Measurements from ENCODE around the gene RPUSD3. TPM values are rescaled to one million over a fixed set of nuclear protein-coding genes. Genes with fewer than 3 reads are reported as not detected.

The RPUSD3 gene
- total RNA-seq, 2 donors from 2014 or later = 56.9 to 67.1 TPM

DNA sequence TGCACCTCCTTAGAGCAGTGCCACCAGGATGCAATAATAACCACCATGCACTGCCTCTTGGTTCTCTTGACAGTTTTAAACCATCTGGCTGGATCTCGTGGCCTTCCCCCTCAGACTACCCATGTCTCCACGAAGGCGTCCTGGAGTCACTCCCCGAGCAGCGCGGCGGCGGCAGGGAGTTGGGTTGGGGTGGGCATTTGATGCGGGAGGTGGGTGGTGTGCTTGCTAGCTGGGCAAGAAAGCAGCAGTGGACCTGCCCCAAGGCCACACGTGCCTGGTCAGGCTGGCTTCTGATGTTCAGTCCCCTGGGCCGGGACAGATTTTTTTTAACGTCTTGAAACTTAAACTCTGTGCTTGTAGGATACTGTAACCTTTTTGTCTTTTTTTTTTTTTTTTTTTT lies 37.7 kb downstream of the RPUSD3 start:
- Mint-ChIP-seq H3K27me3 (ENCODE audit: insufficient read depth) (peaks cover 9% of the 10 kb centered on the region), H3K9me3 (no peaks in the 10 kb centered on the region), H3K36me3 (ENCODE audit: low read depth) (peaks cover 52% of the 10 kb centered on the region), H3K27ac (no peak overlapping the region), H3K4me3 (no peak overlapping the region), H3K4me1 (peaks cover 8% of the 10 kb centered on the region)
- no peak for DNase-seq
- 95 to 100% methylated on average over 5 to 12 of the region's 12 CpGs for WGBS, 2 experiments (ENCODE audit: insufficient coverage in 1 of 2, insufficient read length in 1 of 2)
- Histone ChIP-seq H3K4me3 (ENCODE audit: low read length) (no peak overlapping the region), H3K9me3 (ENCODE audit: control insufficient read depth, low read length) (no peaks in the 10 kb centered on the region), H3K27ac (ENCODE audit: low read depth, low read length) (no peak overlapping the region), H3K4me1 (ENCODE audit: control insufficient read depth, insufficient read depth, low read length) (peaks cover 3% of the 10 kb centered on the region), H3K27me3 (ENCODE audit: control insufficient read depth, insufficient read depth, low read length, poor library complexity, severe bottlenecking) (peaks cover 6% of the 10 kb centered on the region), H3K9ac (ENCODE audit: extremely low read depth, low read length, poor library complexity, severe bottlenecking) (no peak overlapping the region), H3K36me3 (ENCODE audit: control insufficient read depth, insufficient read depth, low read length) (peaks cover 57% of the 10 kb centered on the region)
- TF ChIP-seq, protein P1, sequence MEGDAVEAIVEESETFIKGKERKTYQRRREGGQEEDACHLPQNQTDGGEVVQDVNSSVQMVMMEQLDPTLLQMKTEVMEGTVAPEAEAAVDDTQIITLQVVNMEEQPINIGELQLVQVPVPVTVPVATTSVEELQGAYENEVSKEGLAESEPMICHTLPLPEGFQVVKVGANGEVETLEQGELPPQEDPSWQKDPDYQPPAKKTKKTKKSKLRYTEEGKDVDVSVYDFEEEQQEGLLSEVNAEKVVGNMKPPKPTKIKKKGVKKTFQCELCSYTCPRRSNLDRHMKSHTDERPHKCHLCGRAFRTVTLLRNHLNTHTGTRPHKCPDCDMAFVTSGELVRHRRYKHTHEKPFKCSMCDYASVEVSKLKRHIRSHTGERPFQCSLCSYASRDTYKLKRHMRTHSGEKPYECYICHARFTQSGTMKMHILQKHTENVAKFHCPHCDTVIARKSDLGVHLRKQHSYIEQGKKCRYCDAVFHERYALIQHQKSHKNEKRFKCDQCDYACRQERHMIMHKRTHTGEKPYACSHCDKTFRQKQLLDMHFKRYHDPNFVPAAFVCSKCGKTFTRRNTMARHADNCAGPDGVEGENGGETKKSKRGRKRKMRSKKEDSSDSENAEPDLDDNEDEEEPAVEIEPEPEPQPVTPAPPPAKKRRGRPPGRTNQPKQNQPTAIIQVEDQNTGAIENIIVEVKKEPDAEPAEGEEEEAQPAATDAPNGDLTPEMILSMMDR (conservative IDR thresholded peaks at IDR 0.05) = no peak

- Mint-ChIP-seq H3K27ac (no peak overlapping the region), H3K36me3 (ENCODE audit: low read depth) (peaks cover 61% of the 10 kb centered on the region), H3K4me1 (peaks cover 8% of the 10 kb centered on the region), H3K27me3 (ENCODE audit: insufficient read depth) (no peaks in the 10 kb centered on the region), H3K4me3 (no peak overlapping the region), H3K9me3 (no peaks in the 10 kb centered on the region)
- H3K27ac ChIP-seq (ENCODE audit: low read depth, low read length) = no peak overlapping the region
- H3K36me3 ChIP-seq (ENCODE audit: control insufficient read depth, insufficient read depth, low read length) = peaks cover 69% of the 10 kb centered on the region
- H3K9me3 ChIP-seq (ENCODE audit: control insufficient read depth, low read length) = no peaks in the 10 kb centered on the region
- DNase-seq = no peak
- WGBS, 2 experiments (ENCODE audit: insufficient coverage in 1 of 2, insufficient read length in 1 of 2) = 97 to 100% methylated on average over 3 to 5 of the region's 5 CpGs
- no peaks in the 10 kb centered on the region for H3K27me3 ChIP-seq (ENCODE audit: control insufficient read depth, insufficient read depth, low read length, poor library complexity, severe bottlenecking)
- H3K9ac ChIP-seq (ENCODE audit: extremely low read depth, low read length, poor library complexity, severe bottlenecking) = no peak overlapping the region
- H3K4me3 ChIP-seq (ENCODE audit: low read length) = no peak overlapping the region
- H3K4me1 ChIP-seq (ENCODE audit: control insufficient read depth, insufficient read depth, low read length) = peaks cover 3% of the 10 kb centered on the region
- TF ChIP-seq, protein P1 (conservative IDR thresholded peaks at IDR 0.05) = no peak
Measured at GRCh38 chr3:9804996-9805395, 38.8 kb downstream of the RPUSD3 start.

DNA sequence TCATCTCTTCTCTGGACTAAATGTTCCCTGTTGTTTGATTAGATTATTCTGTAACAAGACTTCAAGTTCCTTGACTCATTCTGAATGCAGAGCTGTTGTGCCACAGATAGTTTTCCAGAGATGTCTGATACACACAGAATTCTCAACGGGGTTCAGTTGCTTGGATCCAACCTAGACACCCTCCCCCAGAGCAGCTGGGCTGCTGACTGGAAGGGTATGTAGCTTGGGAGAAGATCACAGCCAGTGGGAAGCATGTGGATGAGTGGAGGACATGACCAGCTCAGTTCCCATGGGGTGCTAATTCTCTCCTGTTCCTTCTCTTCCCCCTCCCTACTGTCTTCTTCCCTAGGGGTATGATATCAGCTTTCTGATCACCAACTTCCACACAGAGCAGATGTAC lies 40.3 kb downstream of the RPUSD3 start:
- H3K27me3 Mint-ChIP-seq (ENCODE audit: insufficient read depth) = no peaks in the 10 kb centered on the region
- H3K36me3 Mint-ChIP-seq (ENCODE audit: low read depth) = peaks cover 70% of the 10 kb centered on the region
- H3K4me3 Mint-ChIP-seq = no peak overlapping the region
- Histone ChIP-seq H3K4me1 (ENCODE audit: control insufficient read depth, insufficient read depth, low read length) (no peaks in the 10 kb centered on the region), H3K9ac (ENCODE audit: extremely low read depth, low read length, poor library complexity, severe bottlenecking) (no peak overlapping the region), H3K4me3 (ENCODE audit: low read length) (no peak overlapping the region), H3K27ac (ENCODE audit: low read depth, low read length) (no peak overlapping the region), H3K36me3 (ENCODE audit: control insufficient read depth, insufficient read depth, low read length) (peaks cover 82% of the 10 kb centered on the region), H3K9me3 (ENCODE audit: control insufficient read depth, low read length) (no peaks in the 10 kb centered on the region), H3K27me3 (ENCODE audit: control insufficient read depth, insufficient read depth, low read length, poor library complexity, severe bottlenecking) (no peaks in the 10 kb centered on the region)
- TF ChIP-seq, protein P1 (conservative IDR thresholded peaks at IDR 0.05) = no peak
- no peak for DNase-seq
- no peaks in the 10 kb centered on the region for H3K9me3 Mint-ChIP-seq
- no peak overlapping the region for H3K27ac Mint-ChIP-seq
- peaks cover 1% of the 10 kb centered on the region for H3K4me1 Mint-ChIP-seq
- WGBS, 2 experiments (ENCODE audit: insufficient coverage in 1 of 2, insufficient read length in 1 of 2) = 100% methylated on average over 1 of the region's 1 CpG; no CpG with 5 or more reads in 1 of the 2 experiments

All from endodermal cell (in vitro differentiated cells).